Gastrocnemius medialis (tissue), 4 donors: ENCODE data around the gene OTOA.

Source experiments
- POLR2A ChIP-seq, 2 donors: fragments of 450-650 bp; IDR thresholded peaks; one replicate each; pipeline ENCODE4 v1.6.1; 2017; ENCODE audit warnings: antibody characterized with exemption in 2 of 2, mild to moderate bottlenecking in 2 of 2, moderate library complexity in 2 of 2
- TF ChIP-seq, protein P1 (sequence below), 5 experiments: fragments of 450-650 bp in 3 of 5; fragments of 200-600 bp in 2 of 5; sonication (generic) in 2 of 5; IDR thresholded peaks in 4 of 5; conservative IDR thresholded peaks in 1 of 5; 1 replicate in 4 of 5; 2 replicates in 1 of 5; pipeline ENCODE4 v1.5.1; 2016 to 2019; ENCODE audit warnings: antibody characterized with exemption in 5 of 5, mild to moderate bottlenecking in 3 of 5, moderate library complexity in 3 of 5

- TF ChIP-seq, protein P1, sequence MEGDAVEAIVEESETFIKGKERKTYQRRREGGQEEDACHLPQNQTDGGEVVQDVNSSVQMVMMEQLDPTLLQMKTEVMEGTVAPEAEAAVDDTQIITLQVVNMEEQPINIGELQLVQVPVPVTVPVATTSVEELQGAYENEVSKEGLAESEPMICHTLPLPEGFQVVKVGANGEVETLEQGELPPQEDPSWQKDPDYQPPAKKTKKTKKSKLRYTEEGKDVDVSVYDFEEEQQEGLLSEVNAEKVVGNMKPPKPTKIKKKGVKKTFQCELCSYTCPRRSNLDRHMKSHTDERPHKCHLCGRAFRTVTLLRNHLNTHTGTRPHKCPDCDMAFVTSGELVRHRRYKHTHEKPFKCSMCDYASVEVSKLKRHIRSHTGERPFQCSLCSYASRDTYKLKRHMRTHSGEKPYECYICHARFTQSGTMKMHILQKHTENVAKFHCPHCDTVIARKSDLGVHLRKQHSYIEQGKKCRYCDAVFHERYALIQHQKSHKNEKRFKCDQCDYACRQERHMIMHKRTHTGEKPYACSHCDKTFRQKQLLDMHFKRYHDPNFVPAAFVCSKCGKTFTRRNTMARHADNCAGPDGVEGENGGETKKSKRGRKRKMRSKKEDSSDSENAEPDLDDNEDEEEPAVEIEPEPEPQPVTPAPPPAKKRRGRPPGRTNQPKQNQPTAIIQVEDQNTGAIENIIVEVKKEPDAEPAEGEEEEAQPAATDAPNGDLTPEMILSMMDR (IDR thresholded peaks at IDR 0.05 in 4 of 5, conservative IDR thresholded peaks at IDR 0.05 in 1 of 5) = no peak
- no peak for TF ChIP-seq POLR2A (IDR thresholded peaks at IDR 0.05)
Observed at GRCh38 chr16:21651515-21651914, 12.3 kb upstream of the OTOA start.
